HFFc6 (cell line): ENCODE results near the gene DES. TPM values are rescaled to one million over a fixed set of nuclear protein-coding genes. Genes with fewer than 3 reads are reported as not detected.

Source experiments
- DNase-seq: peaks from one replicate; pipeline ENCODE4 v3.0.0-alpha.2; 2018
- H3K27ac Mint-ChIP-seq: 2 replicates; pipeline ENCODE4 v1.8.0; 2020; ENCODE audit warnings: mild to moderate bottlenecking, mixed read lengths
- H3K27me3 Mint-ChIP-seq: 2 replicates; pipeline ENCODE4 v1.8.0; 2021; ENCODE audit warnings: mild to moderate bottlenecking, moderate library complexity, mixed read lengths; ENCODE audit not compliant: insufficient read depth
- H3K36me3 Mint-ChIP-seq: 2 replicates; pipeline ENCODE4 v1.8.0; 2021; ENCODE audit warnings: low read depth, mixed read lengths
- H3K4me1 Mint-ChIP-seq: 2 replicates; pipeline ENCODE4 v1.8.0; 2020; ENCODE audit warnings: low read depth, mixed read lengths
- H3K4me3 Mint-ChIP-seq: 2 replicates; pipeline ENCODE4 v1.8.0; 2020; ENCODE audit warnings: mild to moderate bottlenecking, moderate library complexity, mixed read lengths
- H3K9me3 Mint-ChIP-seq: 2 replicates; pipeline ENCODE4 v1.8.0; 2020; ENCODE audit warnings: mild to moderate bottlenecking, mixed read lengths
- total RNA-seq, 6 experiments: library from RNA; stranded (reverse); fragmentation: NEBNext Ultra II Directional; extraction: Animal tissue kit (Norgen Biotek cat#: 25700); gene quantifications; 2 replicates in 1 of 6; 3 replicates in 5 of 6; pipeline ENCODE4 v1.2.3, GENCODE V29; 2021
- TF ChIP-seq, protein P1 (sequence below): fragments of 200-600 bp; sonication (generic); IDR thresholded peaks from 2 replicates; pipeline ENCODE4 v1.5.0; 2021; ENCODE audit warnings: antibody characterized with exemption, mild to moderate bottlenecking

The DES gene
- total RNA-seq, 6 experiments from 2014 or later, result 0.12 to 0.37 (median 0.19) TPM; not detected in 1

GRCh38 chr2:219417374-219417773 lies 803 bp upstream of the DES start:
- Mint-ChIP-seq H3K9me3 (peaks cover 6% of the 10 kb centered on the region; the same call in 1 of the 2 replicates), H3K4me1 (no peaks in the 10 kb centered on the region; the same call in 1 of the 2 replicates), H3K27me3 (no peaks in the 10 kb centered on the region), H3K27ac (no peak overlapping the region), H3K36me3 (no peaks in the 10 kb centered on the region), H3K4me3 (no peak overlapping the region)
- no peak for DNase-seq
- TF ChIP-seq, protein P1, sequence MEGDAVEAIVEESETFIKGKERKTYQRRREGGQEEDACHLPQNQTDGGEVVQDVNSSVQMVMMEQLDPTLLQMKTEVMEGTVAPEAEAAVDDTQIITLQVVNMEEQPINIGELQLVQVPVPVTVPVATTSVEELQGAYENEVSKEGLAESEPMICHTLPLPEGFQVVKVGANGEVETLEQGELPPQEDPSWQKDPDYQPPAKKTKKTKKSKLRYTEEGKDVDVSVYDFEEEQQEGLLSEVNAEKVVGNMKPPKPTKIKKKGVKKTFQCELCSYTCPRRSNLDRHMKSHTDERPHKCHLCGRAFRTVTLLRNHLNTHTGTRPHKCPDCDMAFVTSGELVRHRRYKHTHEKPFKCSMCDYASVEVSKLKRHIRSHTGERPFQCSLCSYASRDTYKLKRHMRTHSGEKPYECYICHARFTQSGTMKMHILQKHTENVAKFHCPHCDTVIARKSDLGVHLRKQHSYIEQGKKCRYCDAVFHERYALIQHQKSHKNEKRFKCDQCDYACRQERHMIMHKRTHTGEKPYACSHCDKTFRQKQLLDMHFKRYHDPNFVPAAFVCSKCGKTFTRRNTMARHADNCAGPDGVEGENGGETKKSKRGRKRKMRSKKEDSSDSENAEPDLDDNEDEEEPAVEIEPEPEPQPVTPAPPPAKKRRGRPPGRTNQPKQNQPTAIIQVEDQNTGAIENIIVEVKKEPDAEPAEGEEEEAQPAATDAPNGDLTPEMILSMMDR, result no peak

GRCh38 chr2:219419012-219419324 lies 791 bp downstream of the DES start:
- Mint-ChIP-seq H3K27ac (no peak overlapping the region), H3K9me3 (no peaks in the 10 kb centered on the region), H3K4me1 (peaks cover 3% of the 10 kb centered on the region), H3K27me3 (no peaks in the 10 kb centered on the region), H3K4me3 (no peak overlapping the region), H3K36me3 (no peaks in the 10 kb centered on the region)
- TF ChIP-seq, protein P1, result no peak
- no peak for DNase-seq

- Mint-ChIP-seq H3K9me3 (no peaks in the 10 kb centered on the region), H3K27ac (no peak overlapping the region), H3K36me3 (no peaks in the 10 kb centered on the region), H3K4me3 (no peak overlapping the region), H3K27me3 (no peaks in the 10 kb centered on the region), H3K4me1 (peaks cover 9% of the 10 kb centered on the region)
- no peak for DNase-seq
- TF ChIP-seq, protein P1, result no peak
Observed at GRCh38 chr2:219419331-219420197, 1.4 kb downstream of the DES start.

DNA sequence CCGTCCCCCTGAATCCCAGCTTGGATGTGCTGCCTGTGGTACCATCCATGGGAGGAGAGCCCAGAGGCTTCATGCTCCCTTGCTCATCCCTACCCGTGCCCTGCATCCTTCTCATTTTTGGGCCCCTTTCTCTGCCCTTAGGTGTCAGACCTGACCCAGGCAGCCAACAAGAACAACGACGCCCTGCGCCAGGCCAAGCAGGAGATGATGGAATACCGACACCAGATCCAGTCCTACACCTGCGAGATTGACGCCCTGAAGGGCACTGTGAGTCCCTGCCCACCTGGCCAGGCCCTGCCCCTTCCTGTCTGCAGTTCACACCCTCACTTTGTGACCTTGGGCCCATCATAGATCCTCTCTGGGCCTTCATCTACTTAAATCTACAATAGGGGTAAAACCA lies 2.5 kb downstream of the DES start:
- H3K27me3 Mint-ChIP-seq, result peaks cover 3% of the 10 kb centered on the region; the same call in 1 of the 2 replicates
- TF ChIP-seq, protein P1, result no peak

GRCh38 chr2:219421323-219421722 lies 3.1 kb downstream of the DES start:
- Mint-ChIP-seq H3K36me3 (no peaks in the 10 kb centered on the region), H3K9me3 (no peaks in the 10 kb centered on the region)

More for the DNA sequence above, 2.5 kb downstream of the DES start:
- Mint-ChIP-seq H3K4me3 (no peak overlapping the region), H3K36me3 (no peaks in the 10 kb centered on the region), H3K4me1 (peaks cover 12% of the 10 kb centered on the region), H3K27ac (no peak overlapping the region), H3K9me3 (no peaks in the 10 kb centered on the region)
- no peak for DNase-seq

More at GRCh38 chr2:219421323-219421722, 3.1 kb downstream of the DES start:
- H3K27ac Mint-ChIP-seq, result no peak overlapping the region
- no peak for DNase-seq
- H3K4me3 Mint-ChIP-seq, result no peak overlapping the region
- TF ChIP-seq, protein P1, result no peak
- peaks cover 12% of the 10 kb centered on the region for H3K4me1 Mint-ChIP-seq
- peaks cover 3% of the 10 kb centered on the region for H3K27me3 Mint-ChIP-seq
